Endodermal cell (in vitro differentiated cells): ENCODE data around the gene BOD1L1. TPM values are rescaled to one million over a fixed set of nuclear protein-coding genes. Genes with fewer than 3 reads are reported as not detected.
A peak's percentile ranks its signal among the peaks of the same experiment; 100 is the strongest.

Source experiments
- DNase-seq: peaks from one replicate; pipeline ENCODE4 v3.0.0-alpha.2; 2017
- H3K27ac ChIP-seq: 2 replicates; pipeline ENCODE4 v1.5.1; 2013; ENCODE audit warnings: mild to moderate bottlenecking, low read depth, low read length, moderate library complexity
- H3K27me3 ChIP-seq: 2 replicates; pipeline ENCODE4 v1.6.1; 2013; ENCODE audit warnings: mild to moderate bottlenecking, low read length, moderate library complexity; ENCODE audit not compliant: insufficient read depth, control insufficient read depth, poor library complexity, severe bottlenecking
- H3K36me3 ChIP-seq: 2 replicates; pipeline ENCODE4 v1.7.0; 2013; ENCODE audit warnings: mild to moderate bottlenecking, low read length, moderate library complexity; ENCODE audit not compliant: control insufficient read depth, insufficient read depth
- H3K4me1 ChIP-seq: one replicate; pipeline ENCODE4 v1.7.0; 2013; ENCODE audit warnings: low read length; ENCODE audit not compliant: control insufficient read depth, insufficient read depth
- H3K4me3 ChIP-seq: 2 replicates; pipeline ENCODE4 v1.5.1; 2013; ENCODE audit warnings: mild to moderate bottlenecking, low read length, moderate library complexity
- H3K9ac ChIP-seq: 2 replicates; pipeline ENCODE4 v1.6.1; 2013; ENCODE audit warnings: mild to moderate bottlenecking, low read length, moderate library complexity; ENCODE audit not compliant: poor library complexity, severe bottlenecking; ENCODE audit errors: extremely low read depth
- H3K9me3 ChIP-seq: 2 replicates; pipeline ENCODE4 v1.6.1; 2013; ENCODE audit warnings: mild to moderate bottlenecking, low read length, moderate library complexity; ENCODE audit not compliant: control insufficient read depth
- H3K27ac Mint-ChIP-seq: 2 replicates; pipeline ENCODE4 v1.8.0; 2020; ENCODE audit warnings: mixed read lengths
- H3K27me3 Mint-ChIP-seq: 2 replicates; pipeline ENCODE4 v1.8.0; 2021; ENCODE audit warnings: mild to moderate bottlenecking, mixed read lengths; ENCODE audit not compliant: insufficient read depth
- H3K36me3 Mint-ChIP-seq: 2 replicates; pipeline ENCODE4 v1.8.0; 2020; ENCODE audit warnings: low read depth, mixed read lengths
- H3K4me1 Mint-ChIP-seq: 2 replicates; pipeline ENCODE4 v1.8.0; 2020; ENCODE audit warnings: mixed read lengths
- H3K4me3 Mint-ChIP-seq: 2 replicates; pipeline ENCODE4 v1.8.0; 2020; ENCODE audit warnings: mild to moderate bottlenecking, moderate library complexity, mixed read lengths
- H3K9me3 Mint-ChIP-seq: 2 replicates; pipeline ENCODE4 v1.8.0; 2020; ENCODE audit warnings: mild to moderate bottlenecking, mixed read lengths
- CTCF ChIP-seq: fragments of 200-600 bp; sonication (generic); conservative IDR thresholded peaks from 2 replicates; pipeline ENCODE4 v1.5.0; 2021; ENCODE audit warnings: antibody characterized with exemption, mild to moderate bottlenecking
- WGBS, 2 experiments: methylation state at CpG; one replicate each; pipeline versions ENCODE4 v1.1.5 to v1.1.7; 2013; ENCODE audit warnings: missing lambda C conversion rate in 2 of 2, mixed read lengths in 1 of 2; ENCODE audit not compliant: insufficient coverage in 1 of 2, insufficient read length in 1 of 2; 5-methylcytosine and 5-hydroxymethylcytosine counted together
- microRNA-seq: library from miRNA; unstranded; fragments of <30 nt; microRNA quantifications from one replicate; pipeline ENCODE4 v1.2.0, GENCODE V29; 2020; ENCODE audit warnings: borderline microRNAs expressed
- total RNA-seq, 2 donors: library from RNA; stranded (reverse); fragmentation: NEBNext Ultra II Directional in 1 of 2; extraction: Animal tissue kit (Norgen Biotek cat#: 25700) in 1 of 2; gene quantifications; 2 replicates in 1 of 2; 3 replicates in 1 of 2; pipeline ENCODE4 v1.2.1, GENCODE V29; 2021

Gene BOD1L1
- total RNA-seq, 2 donors from 2014 or later = 42.5 to 46.3 TPM

- no peaks in the 10 kb centered on the region for H3K4me1 ChIP-seq
- no peak overlapping the region for H3K27ac ChIP-seq
- no peak overlapping the region for H3K4me3 ChIP-seq
- DNase-seq = peak; percentile 75
- WGBS, 2 experiments = 82 to 95% methylated on average over 25 to 49 of the region's 49 CpGs
- peaks cover 6% of the 10 kb centered on the region for H3K9me3 ChIP-seq
- peaks cover 17% of the 10 kb centered on the region for H3K9me3 Mint-ChIP-seq
- H3K27me3 ChIP-seq = peaks cover 57% of the 10 kb centered on the region
- no peak overlapping the region for H3K4me3 Mint-ChIP-seq
- TF ChIP-seq CTCF = no peak
- no peak overlapping the region for H3K9ac ChIP-seq
- H3K4me1 Mint-ChIP-seq = peaks cover 7% of the 10 kb centered on the region
- H3K27ac Mint-ChIP-seq = no peak overlapping the region
- no peaks in the 10 kb centered on the region for H3K36me3 ChIP-seq
- H3K27me3 Mint-ChIP-seq = peaks cover 35% of the 10 kb centered on the region
- peaks cover 5% of the 10 kb centered on the region for H3K36me3 Mint-ChIP-seq
Measured at GRCh38 chr4:13522282-13523104, 105.0 kb downstream of the BOD1L1 start.

DNA sequence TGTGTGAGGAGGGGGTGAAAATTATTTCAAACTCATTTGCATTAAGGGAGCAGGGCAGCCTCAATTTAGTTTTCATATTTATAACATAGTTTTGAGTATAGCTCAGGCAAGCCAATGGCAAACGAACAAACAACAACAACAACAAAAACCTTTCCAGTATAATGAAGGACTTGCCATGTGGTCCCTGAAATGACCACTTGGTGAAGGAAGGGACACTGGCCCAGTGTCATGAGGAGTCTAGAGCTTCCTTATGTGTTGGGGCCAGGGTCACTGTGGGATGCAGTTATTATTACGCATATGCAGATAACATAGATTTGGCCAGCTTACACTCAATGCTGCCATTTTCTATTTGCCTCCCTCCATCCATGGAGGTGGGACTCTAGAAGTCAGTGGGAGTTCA, 106.5 kb downstream of the BOD1L1 start:
- Histone ChIP-seq H3K9me3 (peaks cover 6% of the 10 kb centered on the region), H3K4me3 (no peak overlapping the region), H3K9ac (no peak overlapping the region), H3K36me3 (no peaks in the 10 kb centered on the region), H3K4me1 (no peaks in the 10 kb centered on the region), H3K27me3 (peaks cover 43% of the 10 kb centered on the region), H3K27ac (no peak overlapping the region)
- H3K27me3 Mint-ChIP-seq = peaks cover 27% of the 10 kb centered on the region
- peaks cover 17% of the 10 kb centered on the region for H3K9me3 Mint-ChIP-seq
- no peak overlapping the region for H3K4me3 Mint-ChIP-seq
- DNase-seq = peak; percentile 44
- peaks cover 5% of the 10 kb centered on the region for H3K36me3 Mint-ChIP-seq
- WGBS, 2 experiments = 100% methylated on average over 2 of the region's 2 CpGs; no CpG with 5 or more reads in 1 of the 2 experiments
- H3K27ac Mint-ChIP-seq = no peak overlapping the region
- TF ChIP-seq CTCF = peak; percentile 51
- peaks cover 7% of the 10 kb centered on the region for H3K4me1 Mint-ChIP-seq

Small RNA genes within 50 kb of the gene (microRNA-seq; reads per million reads assigned to microRNA genes)
- not detected for gene MIR5091

Other genes starting within 250 kb of the BOD1L1 start
- 10 to 100 TPM; 24.6 to 25.7 TPM for gene RAB28, start 143.4 kb downstream of the BOD1L1 start, total RNA-seq
- gene NKX3-2, start 83.2 kb downstream of the BOD1L1 start, total RNA-seq = 1 to 10 TPM in 1 of 2 donors, under 1 TPM in 1; 0.11 to 1.5 TPM